Osteocyte (in vitro differentiated cells): ENCODE measurements around the gene CARMIL3. TPM values are rescaled to one million over a fixed set of nuclear protein-coding genes. Genes with fewer than 3 reads are reported as not detected.
"Not testable (repeated sequence)": the region's sequence is repeated elsewhere in the genome, so short reads cannot be mapped to it uniquely, and the experiment has no call there.

Experiments
- DNase-seq: peaks from one replicate; pipeline ENCODE4 v3.0.0; 2021; ENCODE audit warnings: mixed read lengths; ENCODE audit not compliant: unreplicated experiment; ENCODE audit errors: extremely low spot score
- H3K27ac Mint-ChIP-seq: one replicate; pipeline ENCODE4 v1.8.0; 2021; ENCODE audit warnings: mild to moderate bottlenecking, mixed read lengths; ENCODE audit not compliant: unreplicated experiment
- H3K27me3 Mint-ChIP-seq: one replicate; pipeline ENCODE4 v1.8.0; 2021; ENCODE audit warnings: mixed read lengths; ENCODE audit not compliant: unreplicated experiment
- H3K36me3 Mint-ChIP-seq: one replicate; pipeline ENCODE4 v1.8.0; 2021; ENCODE audit warnings: mixed read lengths; ENCODE audit not compliant: unreplicated experiment
- H3K4me1 Mint-ChIP-seq: one replicate; pipeline ENCODE4 v1.8.0; 2021; ENCODE audit warnings: mixed read lengths; ENCODE audit not compliant: unreplicated experiment
- H3K4me3 Mint-ChIP-seq: one replicate; pipeline ENCODE4 v1.8.0; 2021; ENCODE audit warnings: mild to moderate bottlenecking, moderate library complexity, mixed read lengths; ENCODE audit not compliant: unreplicated experiment
- H3K9me3 Mint-ChIP-seq: one replicate; pipeline ENCODE4 v1.8.0; 2021; ENCODE audit warnings: mixed read lengths; ENCODE audit not compliant: unreplicated experiment
- CTCF ChIP-seq: fragments of 200-600 bp; sonication (generic); IDR thresholded peaks from 2 replicates; pipeline ENCODE4 v1.5.0; 2021; ENCODE audit warnings: antibody characterized with exemption, mild to moderate bottlenecking, moderate library complexity
- total RNA-seq: library from RNA; stranded (reverse); gene quantifications from 2 replicates; pipeline ENCODE4 v1.2.1, GENCODE V29; 2021

CARMIL3 gene
- total RNA-seq, 1 donor from 2014 or later, result 0.35 TPM

GRCh38 chr14:24040692-24041091, 11.1 kb upstream of the CARMIL3 start:
- no peak for DNase-seq
- Mint-ChIP-seq H3K27me3 (peaks cover 13% of the 10 kb centered on the region), H3K4me1 (peaks cover 8% of the 10 kb centered on the region), H3K9me3 (no peaks in the 10 kb centered on the region), H3K36me3 (no peaks in the 10 kb centered on the region), H3K4me3 (no peak overlapping the region), H3K27ac (no peak overlapping the region)
- no peak for TF ChIP-seq CTCF

- peaks cover 22% of the 10 kb centered on the region for H3K27me3 Mint-ChIP-seq
- no peaks in the 10 kb centered on the region for H3K36me3 Mint-ChIP-seq
- TF ChIP-seq CTCF, result no peak
- H3K9me3 Mint-ChIP-seq, result no peaks in the 10 kb centered on the region
- H3K4me1 Mint-ChIP-seq, result no peaks in the 10 kb centered on the region
- DNase-seq, result no peak
- H3K4me3 Mint-ChIP-seq, result no peak overlapping the region
- H3K27ac Mint-ChIP-seq, result no peak overlapping the region
These were observed 9.1 kb upstream of the CARMIL3 start for GRCh38 chr14:24042746-24043145.

GRCh38 chr14:24049002-24049401, 2.8 kb upstream of the CARMIL3 start:
- H3K36me3 Mint-ChIP-seq, H3K4me3 Mint-ChIP-seq, H3K27ac Mint-ChIP-seq, H3K9me3 Mint-ChIP-seq, H3K4me1 Mint-ChIP-seq, DNase-seq: not testable (repeated sequence)
- H3K27me3 Mint-ChIP-seq, result peaks cover 56% of the 10 kb centered on the region

GRCh38 chr14:24050753-24051152, 1.1 kb upstream of the CARMIL3 start:
- H3K36me3 Mint-ChIP-seq, H3K4me1 Mint-ChIP-seq, DNase-seq, H3K9me3 Mint-ChIP-seq: not testable (repeated sequence)
- Mint-ChIP-seq H3K27me3 (peaks cover 59% of the 10 kb centered on the region), H3K4me3 (peak overlapping the region; percentile 73), H3K27ac (peak overlapping the region; percentile 27)

GRCh38 chr14:24051176-24051788, 527 bp upstream of the CARMIL3 start:
- Mint-ChIP-seq H3K36me3 (no peaks in the 10 kb centered on the region), H3K9me3 (no peaks in the 10 kb centered on the region), H3K27me3 (peaks cover 55% of the 10 kb centered on the region), H3K27ac (peak overlapping the region; percentile 27), H3K4me3 (peak overlapping the region; percentile 73), H3K4me1 (peaks cover 10% of the 10 kb centered on the region)
- no peak for TF ChIP-seq CTCF
- DNase-seq, result no peak

- Mint-ChIP-seq H3K27me3 (peaks cover 51% of the 10 kb centered on the region), H3K27ac (no peak overlapping the region), H3K4me3 (peak overlapping the region; percentile 66), H3K4me1 (peaks cover 10% of the 10 kb centered on the region), H3K36me3 (no peaks in the 10 kb centered on the region), H3K9me3 (no peaks in the 10 kb centered on the region)
- no peak for TF ChIP-seq CTCF
- DNase-seq, result no peak
These were observed 1.1 kb downstream of the CARMIL3 start for GRCh38 chr14:24052656-24053547.
